Heart left ventricle (tissue), 16 donors: ENCODE results near the gene TRDMT1. TPM values are rescaled to one million over a fixed set of nuclear protein-coding genes. Genes with fewer than 3 reads are reported as not detected.
A peak's percentile ranks its signal among the peaks of the same experiment; 100 is the strongest.

Experiments used
- ATAC-seq, 4 donors: fragments of 200-7000 bp; cut with Tn5 transposase; one replicate each; pipeline ENCODE4 v1.9.1; 2020 to 2022; ENCODE audit warnings: moderate library complexity in 4 of 4, mild to moderate bottlenecking in 3 of 4, moderate number of reproducible peaks in 1 of 4
- DNase-seq, 5 donors: peaks; one replicate each; pipeline ENCODE4 v3.0.0-alpha.2; 2020
- H3K27ac ChIP-seq, 12 donors: fragments of 200-600 bp; sonication (generic) in 4 of 12; one replicate each; pipeline versions ENCODE4 v1.5.0 to v1.8.0; 2016 to 2022; ENCODE audit warnings: mild to moderate bottlenecking in 2 of 12
- H3K27me3 ChIP-seq, 9 donors: fragments of 200-600 bp; sonication (generic) in 2 of 9; one replicate each; pipeline versions ENCODE4 v1.5.1 to v1.8.0; 2016 to 2022; ENCODE audit warnings: mild to moderate bottlenecking in 3 of 9
- H3K36me3 ChIP-seq, 9 donors: fragments of 200-600 bp; sonication (generic) in 2 of 9; one replicate each; pipeline versions ENCODE4 v1.5.0 to v1.8.0; 2018 to 2022; ENCODE audit warnings: mild to moderate bottlenecking in 2 of 9
- H3K4me1 ChIP-seq, 12 donors: fragments of 200-600 bp; sonication (generic) in 4 of 12; one replicate each; pipeline versions ENCODE4 v1.5.0 to v1.8.0; 2016 to 2022; ENCODE audit warnings: mild to moderate bottlenecking in 3 of 12
- H3K4me3 ChIP-seq, 12 donors: fragments of 200-600 bp; sonication (generic) in 4 of 12; one replicate each; pipeline versions ENCODE4 v1.5.0 to v1.8.0; 2017 to 2022; ENCODE audit warnings: mild to moderate bottlenecking in 9 of 12, moderate library complexity in 4 of 12
- H3K9me3 ChIP-seq, 12 donors: fragments of 200-600 bp; sonication (generic) in 4 of 12; one replicate each; pipeline versions ENCODE4 v1.5.0 to v1.8.0; 2016 to 2022; ENCODE audit warnings: mild to moderate bottlenecking in 1 of 12
- POLR2A ChIP-seq, 2 donors: fragments of 450-650 bp; IDR thresholded peaks; one replicate each; pipeline ENCODE4 v1.6.1; 2017; ENCODE audit warnings: antibody characterized with exemption in 2 of 2, mild to moderate bottlenecking in 2 of 2, moderate library complexity in 2 of 2
- WGBS, 4 donors: extraction: QIAGEN DNeasy Blood & Tissue Kit in 2 of 4; methylation state at CpG; one replicate each; pipeline versions ENCODE4 v1.1.5 to v1.1.7; 2013 to 2018; 5-methylcytosine and 5-hydroxymethylcytosine counted together
- intact Hi-C, 10 donors: fragments of 100-400 bp; cut with DNase I; formaldehyde crosslinking; loops; one replicate each; pipeline versions ENCODE4 v1.11.1 to v1.14.2; 2022
- polyA plus RNA-seq, 2 donors: library from polyadenylated mRNA; stranded (reverse); fragments of 200-250 nt; gene quantifications; one replicate each; pipeline ENCODE4 v1.2.3, GENCODE V29; 2013
- total RNA-seq, 9 donors: library from RNA; depleted of rRNA in 2 of 9; stranded (reverse); fragments of >200 nt in 2 of 9; fragmentation: NEBNext Ultra II Directional in 3 of 9; extraction: Animal tissue kit (Norgen Biotek cat#: 25700) in 3 of 9; gene quantifications; one replicate each; pipeline versions ENCODE4 v1.1.0 to v1.2.4, GENCODE V29; 2016 to 2023
- TF ChIP-seq, protein P1 (sequence below), 12 donors: fragments of 200-600 bp; sonication (generic) in 4 of 12; IDR thresholded peaks; one replicate each; pipeline versions ENCODE4 v1.5.0 to v1.8.0; 2018 to 2022; ENCODE audit warnings: antibody characterized with exemption in 12 of 12, mild to moderate bottlenecking in 5 of 12
- donor health status: ischemic (EF 13 %, LVEDD 7.1; RV severe dilation, severe dysfunction).
- donor health status: healthy with polysubstance abuse.
- donor health status: DM: no; HTN: yes; CAD: no.
- donor health status: DM: no; HTN: no; CAD: no.
- donor health status: ischemic (EF 25% LVEDD 6.9; RV normal size, moderate dysfunction).
- donor health status: ischemic (EF 25% LVEDD 5.7; RV mildly dilated, moderate dysfunction).
- donor health status: healthy.
- donor health status: DM: yes; HTN: yes; CAD: no.
- donor health status: ischemic (EF 35%, LVEDD 5.7; RV mildly dilated, moderate dysfunction).
- donor health status: nonischemic (EF 11% LVEDD 7.7; RV severe dilation, severe dysfunction).
- donor health status: DM: yes; HTN: yes; CAD: no.
- donor health status: PGD.
- donor health status: ischemic (EF 29% LVEDD 5.4; RV normal size, mild dysfunction).
- donor health status: nonischemic (EF 23%, LVEDD 6.1; RV moderate dilation, normal function).

Gene TRDMT1
- total and polyA plus RNA-seq, 11 donors = 1.8 to 6.0 (median 3.5) TPM

DNA sequence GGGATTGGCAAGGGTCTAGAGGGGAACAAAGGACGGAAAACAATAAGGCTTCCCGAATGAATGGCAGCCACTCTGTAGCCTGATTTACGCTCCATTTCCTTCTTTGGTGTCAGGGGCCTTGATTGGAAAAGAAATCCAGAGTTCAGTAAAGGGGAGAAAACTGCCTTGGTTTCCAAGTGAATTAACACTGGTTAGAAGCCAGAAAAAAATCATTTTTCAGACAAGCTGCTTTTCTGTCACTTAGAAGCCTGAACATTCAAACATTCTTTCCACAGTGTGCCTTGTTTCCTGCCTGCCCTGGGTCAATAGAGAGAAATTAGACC, 283 bp upstream of the TRDMT1 start:
- no peaks in the 10 kb centered on the region for H3K9me3 ChIP-seq
- intact Hi-C loops = loop anchor here in 8 of 10 donors (1.0 to 10.0 kb wide), 6 partner anchors 25 to 767 kb away; partner anchors contain the start of genes VIM (in 4 of the 8) and PTER (in 1 of the 8)
- peak overlapping the region; percentile 90 to 97 (median 94) for H3K27ac ChIP-seq
- no peak for DNase-seq
- no peaks in the 10 kb centered on the region for H3K36me3 ChIP-seq
- no peak for ATAC-seq
- peak overlapping the region; percentile 68 to 95 (median 76) for H3K4me3 ChIP-seq
- no peaks in the 10 kb centered on the region for H3K27me3 ChIP-seq
- peaks cover 0 to 32% (median 10%) of the 10 kb centered on the region in 12 donors for H3K4me1 ChIP-seq
- TF ChIP-seq, protein P1, sequence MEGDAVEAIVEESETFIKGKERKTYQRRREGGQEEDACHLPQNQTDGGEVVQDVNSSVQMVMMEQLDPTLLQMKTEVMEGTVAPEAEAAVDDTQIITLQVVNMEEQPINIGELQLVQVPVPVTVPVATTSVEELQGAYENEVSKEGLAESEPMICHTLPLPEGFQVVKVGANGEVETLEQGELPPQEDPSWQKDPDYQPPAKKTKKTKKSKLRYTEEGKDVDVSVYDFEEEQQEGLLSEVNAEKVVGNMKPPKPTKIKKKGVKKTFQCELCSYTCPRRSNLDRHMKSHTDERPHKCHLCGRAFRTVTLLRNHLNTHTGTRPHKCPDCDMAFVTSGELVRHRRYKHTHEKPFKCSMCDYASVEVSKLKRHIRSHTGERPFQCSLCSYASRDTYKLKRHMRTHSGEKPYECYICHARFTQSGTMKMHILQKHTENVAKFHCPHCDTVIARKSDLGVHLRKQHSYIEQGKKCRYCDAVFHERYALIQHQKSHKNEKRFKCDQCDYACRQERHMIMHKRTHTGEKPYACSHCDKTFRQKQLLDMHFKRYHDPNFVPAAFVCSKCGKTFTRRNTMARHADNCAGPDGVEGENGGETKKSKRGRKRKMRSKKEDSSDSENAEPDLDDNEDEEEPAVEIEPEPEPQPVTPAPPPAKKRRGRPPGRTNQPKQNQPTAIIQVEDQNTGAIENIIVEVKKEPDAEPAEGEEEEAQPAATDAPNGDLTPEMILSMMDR (IDR thresholded peaks at IDR 0.05) = no peak
- TF ChIP-seq POLR2A (IDR thresholded peaks at IDR 0.05) = no peak
- WGBS, 4 donors = 13 to 18% (median 17%) methylated on average over 3 of the region's 3 CpGs

DNA sequence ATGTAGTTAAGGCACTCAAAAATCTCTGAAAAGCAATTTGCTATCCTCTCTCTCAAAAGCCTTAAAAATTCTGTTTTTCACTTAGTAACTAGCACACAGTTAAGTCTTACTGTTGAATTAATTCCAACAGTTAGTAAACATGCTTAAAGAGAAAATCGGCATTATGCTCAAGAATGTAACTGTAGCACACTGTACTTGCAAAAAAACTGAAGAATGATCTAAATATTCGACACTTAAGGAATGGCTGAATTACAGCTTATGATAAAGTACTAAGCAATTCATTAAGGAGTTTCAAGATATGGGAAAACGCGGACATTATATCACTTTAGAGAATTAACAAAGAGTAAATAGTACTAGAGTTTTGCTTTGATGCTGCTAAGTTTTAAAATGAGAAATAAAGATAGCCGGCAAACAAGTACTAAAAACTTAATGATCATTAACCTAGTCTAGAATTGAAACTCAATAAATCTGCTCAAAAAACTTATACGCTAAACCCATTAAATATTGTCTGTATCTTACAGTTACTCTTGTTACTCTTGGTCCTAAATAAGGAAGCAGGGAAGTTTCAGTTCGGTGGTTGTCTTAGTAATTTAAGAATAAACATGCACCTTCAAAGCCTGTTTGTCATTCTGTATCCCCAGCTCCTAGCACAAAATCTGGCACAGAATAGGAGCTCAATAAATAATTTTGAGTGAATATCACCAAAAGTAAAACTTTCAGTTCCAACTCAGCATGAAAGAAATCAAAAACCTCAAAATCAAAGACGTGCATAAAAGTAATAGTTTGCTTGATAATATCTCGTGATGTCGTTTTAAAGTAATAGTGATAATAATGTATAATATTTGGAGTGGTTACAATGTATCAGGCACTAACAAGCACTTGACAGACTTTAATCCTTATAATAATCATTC, 1.2 kb downstream of the TRDMT1 start:
- intact Hi-C loops = loop anchor here in 7 of 10 donors (2.0 to 10.0 kb wide), 5 partner anchors 27 to 765 kb away; partner anchors contain the start of genes VIM (in 4 of the 7) and PTER (in 1 of the 7)
- Histone ChIP-seq H3K27ac (peak overlapping the region; percentile 90 to 97 (median 94)), H3K4me3 (peak overlapping the region; percentile 68 to 95 (median 76)), H3K4me1 (peaks cover 0 to 29% (median 10%) of the 10 kb centered on the region in 12 donors), H3K36me3 (no peaks in the 10 kb centered on the region), H3K9me3 (no peaks in the 10 kb centered on the region), H3K27me3 (no peaks in the 10 kb centered on the region)
- no peak for TF ChIP-seq POLR2A (IDR thresholded peaks at IDR 0.05)
- TF ChIP-seq, protein P1 (IDR thresholded peaks at IDR 0.05) = no peak
- ATAC-seq = no peak
- no peak for DNase-seq
- 14 to 27% (median 19%) methylated on average over 10 of the region's 10 CpGs for WGBS, 4 donors

DNA sequence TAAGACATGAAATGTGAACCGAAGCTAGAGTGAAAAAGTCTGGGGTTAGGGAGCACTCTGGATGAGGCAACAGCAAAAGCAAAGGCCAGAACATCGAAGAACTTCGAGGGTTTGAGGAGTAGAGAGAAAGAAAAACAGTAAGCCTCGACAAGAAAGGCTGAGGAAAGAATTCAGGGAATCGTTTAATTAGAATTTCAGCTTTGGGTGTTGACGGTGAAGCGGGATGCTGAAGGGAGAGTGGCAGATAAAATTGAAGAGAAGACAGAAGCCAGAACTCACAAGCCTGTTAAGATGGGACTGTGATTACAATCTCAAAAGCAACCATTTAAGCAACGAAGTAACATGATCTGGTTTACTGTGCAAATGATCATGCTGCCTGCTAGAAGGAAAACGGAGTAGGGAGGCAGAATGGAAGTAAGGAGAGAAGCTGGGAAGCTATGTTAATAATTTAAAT, 2.1 kb downstream of the TRDMT1 start:
- Histone ChIP-seq H3K27me3 (no peaks in the 10 kb centered on the region), H3K4me1 (peaks cover 0 to 29% (median 10%) of the 10 kb centered on the region in 12 donors), H3K4me3 (peak overlapping the region in 8 of 12 donors; percentile 68 to 83 (median 76)), H3K27ac (peak overlapping the region in 9 of 12 donors; percentile 5 to 96 (median 93)), H3K9me3 (no peaks in the 10 kb centered on the region), H3K36me3 (no peaks in the 10 kb centered on the region)
- intact Hi-C loops = loop anchor here in 1 of 10 donors (10.0 kb wide), 1 partner anchor 305 kb away; no protein-coding TSS in a partner anchor
- TF ChIP-seq, protein P1 (IDR thresholded peaks at IDR 0.05) = no peak
- TF ChIP-seq POLR2A (IDR thresholded peaks at IDR 0.05) = no peak
- 11 to 24% (median 21%) methylated on average over 9 of the region's 9 CpGs for WGBS, 4 donors
- DNase-seq (no peak), ATAC-seq (no peak)

DNA sequence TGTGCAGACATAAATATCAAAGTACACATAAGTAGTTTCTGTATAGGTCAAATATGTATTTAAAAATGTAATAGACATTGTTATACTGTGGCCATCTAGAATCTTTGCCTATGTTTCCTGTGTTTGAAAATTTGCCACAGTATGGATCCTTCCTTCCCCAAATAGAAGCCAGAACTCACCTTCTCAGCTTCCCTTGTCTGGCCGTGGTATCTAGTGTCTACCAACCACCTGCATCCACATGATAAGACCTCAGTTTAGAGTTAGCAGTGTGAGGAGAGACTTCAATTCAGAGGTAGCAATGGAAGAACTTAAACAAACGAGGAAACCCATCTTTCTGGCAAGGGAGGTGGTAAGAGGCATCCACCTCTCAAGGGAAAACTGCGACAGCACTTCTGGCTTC, 4.9 kb downstream of the TRDMT1 start:
- DNase-seq = no peak
- 64 to 82% (median 77%) methylated on average over 3 of the region's 3 CpGs for WGBS, 4 donors
- Histone ChIP-seq H3K27ac (no peak overlapping the region), H3K9me3 (no peaks in the 10 kb centered on the region), H3K27me3 (no peaks in the 10 kb centered on the region), H3K36me3 (no peaks in the 10 kb centered on the region), H3K4me3 (no peak overlapping the region), H3K4me1 (peaks cover 0 to 29% (median 9%) of the 10 kb centered on the region in 12 donors)
- ATAC-seq = no peak
- TF ChIP-seq POLR2A (IDR thresholded peaks at IDR 0.05) = no peak
- TF ChIP-seq, protein P1 (IDR thresholded peaks at IDR 0.05) = no peak
- intact Hi-C loops = loop anchor here in 1 of 10 donors (10.0 kb wide), 1 partner anchor 302 kb away; no protein-coding TSS in a partner anchor
